ENCODE results near the gene TP53I11.

The TP53I11 gene

GRCh38 chr11:44950031-44950624, 555 bp downstream of the TP53I11 start:
- peak; percentile 19; the same call in 1 of the 2 replicates for TF ChIP-seq ZBTB7A (IDR thresholded peaks at IDR 0.05; ENCODE audit: low read depth)
- TF ChIP-seq REST (IDR thresholded peaks at IDR 0.05; ENCODE audit: low read depth), result no peak
- no peak for TF ChIP-seq USF1 (IDR thresholded peaks at IDR 0.05)

GRCh38 chr11:44949160-44950030, 1.3 kb downstream of the TP53I11 start:
- TF ChIP-seq TEAD4 (IDR thresholded peaks at IDR 0.05) (no peak), ZBTB7A (IDR thresholded peaks at IDR 0.05; ENCODE audit: low read depth) (peak; percentile 21; the same call in 1 of the 2 replicates)

GRCh38 chr11:44948155-44948554, 2.5 kb downstream of the TP53I11 start:
- TF ChIP-seq NFIC (IDR thresholded peaks at IDR 0.05) (no peak), TAF1 (IDR thresholded peaks at IDR 0.05; ENCODE audit: low read depth) (no peak), EP300 (IDR thresholded peaks at IDR 0.05; ENCODE audit: borderline replicate concordance) (no peak), TCF12 (IDR thresholded peaks at IDR 0.05; ENCODE audit: low read depth) (no peak), REST (IDR thresholded peaks at IDR 0.05; ENCODE audit: low read depth) (no peak), TEAD4 (IDR thresholded peaks at IDR 0.05) (no peak), ZBTB7A (IDR thresholded peaks at IDR 0.05; ENCODE audit: low read depth) (no peak), YY1 (IDR thresholded peaks at IDR 0.05; ENCODE audit: low read depth) (no peak), FOXM1 (IDR thresholded peaks at IDR 0.05; ENCODE audit: borderline replicate concordance, low read depth) (no peak), MAX (IDR thresholded peaks at IDR 0.05) (no peak), CREB1 (IDR thresholded peaks at IDR 0.05; ENCODE audit: low read depth) (no peak), RAD21 (IDR thresholded peaks at IDR 0.05; ENCODE audit: low read depth) (no peak)

GRCh38 chr11:44947114-44947513, 3.6 kb downstream of the TP53I11 start:
- TF ChIP-seq RAD21 (IDR thresholded peaks at IDR 0.05; ENCODE audit: low read depth), result no peak
- TF ChIP-seq TEAD4 (IDR thresholded peaks at IDR 0.05), result no peak

GRCh38 chr11:44946263-44946662, 4.4 kb downstream of the TP53I11 start:
- TF ChIP-seq EGR1 (IDR thresholded peaks at IDR 0.05), result no peak
- TF ChIP-seq TCF12 (IDR thresholded peaks at IDR 0.05; ENCODE audit: low read depth), result no peak
- no peak for TF ChIP-seq REST (IDR thresholded peaks at IDR 0.05; ENCODE audit: low read depth)
- TF ChIP-seq MAX (IDR thresholded peaks at IDR 0.05), result no peak
- TF ChIP-seq CREB1 (IDR thresholded peaks at IDR 0.05; ENCODE audit: low read depth), result no peak
- no peak for TF ChIP-seq CEBPB (IDR thresholded peaks at IDR 0.05)
- TF ChIP-seq YY1 (IDR thresholded peaks at IDR 0.05; ENCODE audit: low read depth), result no peak
- no peak for TF ChIP-seq EP300 (IDR thresholded peaks at IDR 0.05; ENCODE audit: borderline replicate concordance)
- no peak for TF ChIP-seq NFIC (IDR thresholded peaks at IDR 0.05)
- no peak for TF ChIP-seq USF1 (IDR thresholded peaks at IDR 0.05)
- no peak for TF ChIP-seq FOXM1 (IDR thresholded peaks at IDR 0.05; ENCODE audit: borderline replicate concordance, low read depth)
- no peak for TF ChIP-seq ZBTB7A (IDR thresholded peaks at IDR 0.05; ENCODE audit: low read depth)

Measured in Ishikawa (cell line).